Gastrocnemius medialis (tissue), 4 donors: Measurements from ENCODE around the gene ASTN1.

ENCODE experiments used
- POLR2A ChIP-seq, 2 donors: fragments of 450-650 bp; IDR thresholded peaks; one replicate each; pipeline ENCODE4 v1.6.1; 2017; ENCODE audit warnings: antibody characterized with exemption in 2 of 2, mild to moderate bottlenecking in 2 of 2, moderate library complexity in 2 of 2
- TF ChIP-seq, protein P1 (sequence below), 5 experiments: fragments of 450-650 bp in 3 of 5; fragments of 200-600 bp in 2 of 5; sonication (generic) in 2 of 5; IDR thresholded peaks in 4 of 5; conservative IDR thresholded peaks in 1 of 5; 1 replicate in 4 of 5; 2 replicates in 1 of 5; pipeline ENCODE4 v1.5.1; 2016 to 2019; ENCODE audit warnings: antibody characterized with exemption in 5 of 5, mild to moderate bottlenecking in 3 of 5, moderate library complexity in 3 of 5

DNA sequence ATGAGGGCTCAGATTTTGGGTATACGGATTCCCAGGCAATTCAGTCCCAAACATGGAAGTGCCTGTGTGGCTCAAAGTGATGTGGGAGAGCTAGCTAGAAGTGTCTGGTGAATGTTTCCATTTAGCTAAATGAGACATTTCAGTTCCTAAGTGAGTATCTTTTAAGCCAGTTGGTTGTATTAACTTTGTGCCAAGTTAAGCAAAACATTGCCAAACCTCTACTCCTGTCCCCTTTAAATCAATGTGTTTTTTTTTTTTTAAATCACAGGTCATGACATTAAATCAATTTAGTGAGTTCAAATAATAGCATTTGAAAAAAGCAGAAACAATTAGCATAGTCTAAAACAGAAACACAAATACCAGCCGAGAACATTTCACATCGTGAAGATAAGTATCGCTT lies 230.1 kb downstream of the ASTN1 start:
- TF ChIP-seq, protein P1, sequence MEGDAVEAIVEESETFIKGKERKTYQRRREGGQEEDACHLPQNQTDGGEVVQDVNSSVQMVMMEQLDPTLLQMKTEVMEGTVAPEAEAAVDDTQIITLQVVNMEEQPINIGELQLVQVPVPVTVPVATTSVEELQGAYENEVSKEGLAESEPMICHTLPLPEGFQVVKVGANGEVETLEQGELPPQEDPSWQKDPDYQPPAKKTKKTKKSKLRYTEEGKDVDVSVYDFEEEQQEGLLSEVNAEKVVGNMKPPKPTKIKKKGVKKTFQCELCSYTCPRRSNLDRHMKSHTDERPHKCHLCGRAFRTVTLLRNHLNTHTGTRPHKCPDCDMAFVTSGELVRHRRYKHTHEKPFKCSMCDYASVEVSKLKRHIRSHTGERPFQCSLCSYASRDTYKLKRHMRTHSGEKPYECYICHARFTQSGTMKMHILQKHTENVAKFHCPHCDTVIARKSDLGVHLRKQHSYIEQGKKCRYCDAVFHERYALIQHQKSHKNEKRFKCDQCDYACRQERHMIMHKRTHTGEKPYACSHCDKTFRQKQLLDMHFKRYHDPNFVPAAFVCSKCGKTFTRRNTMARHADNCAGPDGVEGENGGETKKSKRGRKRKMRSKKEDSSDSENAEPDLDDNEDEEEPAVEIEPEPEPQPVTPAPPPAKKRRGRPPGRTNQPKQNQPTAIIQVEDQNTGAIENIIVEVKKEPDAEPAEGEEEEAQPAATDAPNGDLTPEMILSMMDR (IDR thresholded peaks at IDR 0.05 in 4 of 5, conservative IDR thresholded peaks at IDR 0.05 in 1 of 5): no peak
- TF ChIP-seq POLR2A (IDR thresholded peaks at IDR 0.05): no peak
